Tongue (tissue), 3 donors: ENCODE results near the gene ARHGEF1. TPM values are rescaled to one million over a fixed set of nuclear protein-coding genes. Genes with fewer than 3 reads are reported as not detected.

Experiments
- DNase-seq: peaks from one replicate; pipeline ENCODE4 v3.0.0-alpha.2; 2015
- small RNA-seq: library from RNA; depleted of rRNA; stranded (forward); fragments of <200 nt; gene quantifications from one replicate; pipeline ENCODE3, GENCODE V24; 2014; ENCODE audit warnings: low replicate concordance
- total RNA-seq: library from RNA; depleted of rRNA; stranded (reverse); fragments of >200 nt; gene quantifications from one replicate; pipeline ENCODE4 v1.2.3, GENCODE V29; 2014

ARHGEF1 gene
- total RNA-seq, 1 donor from 2014 or later: 30.7 TPM

DNA sequence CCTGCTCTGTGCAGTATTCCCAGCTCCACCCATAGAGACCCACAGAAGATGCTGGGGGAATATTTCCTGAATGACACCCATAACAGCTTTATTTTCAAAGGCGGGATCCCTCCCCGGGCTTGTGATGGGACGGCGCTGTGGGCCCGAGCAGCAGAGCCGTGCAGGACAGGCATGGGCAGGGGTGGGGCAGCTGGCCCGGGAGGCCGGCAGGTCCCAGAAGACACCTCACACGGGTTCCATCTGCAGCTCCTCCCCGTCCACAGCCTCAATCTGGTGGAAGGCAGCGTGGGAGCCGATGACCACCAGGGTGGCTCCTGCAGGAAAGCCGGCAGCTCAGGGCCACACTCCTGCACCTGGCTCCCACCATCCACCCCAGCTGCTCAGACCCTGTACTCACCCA is 73.6 kb downstream of the ARHGEF1 start:
- no peak for DNase-seq

Small RNA genes within 50 kb of the gene (small RNA-seq; reads per million reads assigned to genes)
- gene MIR6797: not detected

Other genes with a start within 250 kb of the ARHGEF1 start
- 10.8 TPM for gene CEACAM7, start 194.9 kb upstream of the ARHGEF1 start, total RNA-seq
- gene CEACAM5, start 174.6 kb upstream of the ARHGEF1 start, total RNA-seq: 5.4 TPM
- 6.7 TPM for gene CEACAM6, start 127.7 kb upstream of the ARHGEF1 start, total RNA-seq
- not detected for gene CEACAM3, start 86.6 kb upstream of the ARHGEF1 start, total RNA-seq
- gene LYPD4, start 38.5 kb upstream of the ARHGEF1 start, total RNA-seq: not detected
- not detected for gene DMRTC2, start 38.1 kb upstream of the ARHGEF1 start, total RNA-seq
- 898 TPM for gene RPS19, start 22.9 kb upstream of the ARHGEF1 start, total RNA-seq
- 3.5 TPM for gene CD79A, start 5.9 kb upstream of the ARHGEF1 start, total RNA-seq
- not detected for gene ERFL, start 45.3 kb downstream of the ARHGEF1 start, total RNA-seq
- gene RABAC1, start 76.1 kb downstream of the ARHGEF1 start, total RNA-seq: 74.6 TPM
- gene ATP1A3, start 111.0 kb downstream of the ARHGEF1 start, total RNA-seq: 2.4 TPM
- gene GRIK5, start 187.0 kb downstream of the ARHGEF1 start, total RNA-seq: 3.2 TPM
- gene ZNF574, start 193.0 kb downstream of the ARHGEF1 start, total RNA-seq: 14.5 TPM
- 2.1 TPM for gene POU2F2, start 249.3 kb downstream of the ARHGEF1 start, total RNA-seq